ENCODE results near the gene PRMT5. TPM values are rescaled to one million over a fixed set of nuclear protein-coding genes. Genes with fewer than 3 reads are reported as not detected.

Gene PRMT5
- total RNA-seq, 1 donor from 2014 or later = 91.6 TPM

DNA sequence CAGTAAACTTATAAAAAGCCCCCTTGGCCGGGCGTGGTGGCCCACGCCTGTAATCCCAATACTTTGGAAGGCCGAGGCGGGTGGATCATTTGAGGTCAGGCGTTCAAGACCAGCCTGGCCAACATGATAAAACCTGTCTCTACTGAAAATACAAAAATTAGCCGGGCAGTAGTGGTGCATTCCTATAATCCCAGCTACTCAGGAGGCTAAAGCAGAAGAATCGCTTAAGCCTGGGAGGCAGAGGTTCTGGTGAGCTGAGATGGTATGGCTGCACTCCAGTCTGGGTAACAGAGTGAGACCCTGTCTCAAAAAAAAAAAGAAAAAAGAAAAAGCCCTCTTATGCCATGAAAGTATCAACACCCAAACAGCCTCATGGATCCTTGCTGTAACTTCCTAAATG is 3.7 kb downstream of the PRMT5 start:
- H2AFZ ChIP-seq (ENCODE audit: low read depth, low read length) = no peak overlapping the region
- H3K27me3 ChIP-seq (ENCODE audit: insufficient read depth, low read length) = no peaks in the 10 kb centered on the region
- H3K4me3 Mint-ChIP-seq (ENCODE audit: unreplicated experiment) = no peak overlapping the region
- peaks cover 16% of the 10 kb centered on the region for H3K4me1 ChIP-seq (ENCODE audit: insufficient read depth, low read length)
- DNase-seq (ENCODE audit: low read depth) (no peak), FAIRE-seq (no peak)
- H3K79me2 ChIP-seq (ENCODE audit: insufficient read depth, low read length) = peaks cover 30% of the 10 kb centered on the region
- no peak overlapping the region for H3K4me2 ChIP-seq (ENCODE audit: low read length)
- H3K27ac ChIP-seq (ENCODE audit: low read depth, low read length) = no peak overlapping the region
- no peaks in the 10 kb centered on the region for H3K9me3 ChIP-seq (ENCODE audit: insufficient read depth, low read depth, low read length)
- H3K9ac ChIP-seq (ENCODE audit: low read length) = no peak overlapping the region
- no peaks in the 10 kb centered on the region for H3K27me3 Mint-ChIP-seq (ENCODE audit: low read depth, unreplicated experiment)
- peaks cover 41% of the 10 kb centered on the region for H3K36me3 ChIP-seq (ENCODE audit: insufficient read depth, low read length)
- peaks cover 17% of the 10 kb centered on the region for H3K4me1 Mint-ChIP-seq (ENCODE audit: low read depth, unreplicated experiment)
- no peak for TF ChIP-seq EZH2 (IDR thresholded peaks at IDR 0.05; ENCODE audit: insufficient read depth, low read length)
- TF ChIP-seq, protein P1, sequence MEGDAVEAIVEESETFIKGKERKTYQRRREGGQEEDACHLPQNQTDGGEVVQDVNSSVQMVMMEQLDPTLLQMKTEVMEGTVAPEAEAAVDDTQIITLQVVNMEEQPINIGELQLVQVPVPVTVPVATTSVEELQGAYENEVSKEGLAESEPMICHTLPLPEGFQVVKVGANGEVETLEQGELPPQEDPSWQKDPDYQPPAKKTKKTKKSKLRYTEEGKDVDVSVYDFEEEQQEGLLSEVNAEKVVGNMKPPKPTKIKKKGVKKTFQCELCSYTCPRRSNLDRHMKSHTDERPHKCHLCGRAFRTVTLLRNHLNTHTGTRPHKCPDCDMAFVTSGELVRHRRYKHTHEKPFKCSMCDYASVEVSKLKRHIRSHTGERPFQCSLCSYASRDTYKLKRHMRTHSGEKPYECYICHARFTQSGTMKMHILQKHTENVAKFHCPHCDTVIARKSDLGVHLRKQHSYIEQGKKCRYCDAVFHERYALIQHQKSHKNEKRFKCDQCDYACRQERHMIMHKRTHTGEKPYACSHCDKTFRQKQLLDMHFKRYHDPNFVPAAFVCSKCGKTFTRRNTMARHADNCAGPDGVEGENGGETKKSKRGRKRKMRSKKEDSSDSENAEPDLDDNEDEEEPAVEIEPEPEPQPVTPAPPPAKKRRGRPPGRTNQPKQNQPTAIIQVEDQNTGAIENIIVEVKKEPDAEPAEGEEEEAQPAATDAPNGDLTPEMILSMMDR (IDR thresholded peaks at IDR 0.05; ENCODE audit: insufficient read depth, low read depth, low read length) = no peak
- H3K4me3 ChIP-seq (ENCODE audit: insufficient read depth, low read depth, low read length) = no peak overlapping the region
- H3K9me3 Mint-ChIP-seq (ENCODE audit: unreplicated experiment) = no peaks in the 10 kb centered on the region
- H3K36me3 Mint-ChIP-seq (ENCODE audit: low read depth, unreplicated experiment) = peaks cover 37% of the 10 kb centered on the region
- H3K27ac Mint-ChIP-seq (ENCODE audit: unreplicated experiment) = no peak overlapping the region
- peaks cover 3% of the 10 kb centered on the region for H4K20me1 ChIP-seq (ENCODE audit: insufficient read depth, low read length)

DNA sequence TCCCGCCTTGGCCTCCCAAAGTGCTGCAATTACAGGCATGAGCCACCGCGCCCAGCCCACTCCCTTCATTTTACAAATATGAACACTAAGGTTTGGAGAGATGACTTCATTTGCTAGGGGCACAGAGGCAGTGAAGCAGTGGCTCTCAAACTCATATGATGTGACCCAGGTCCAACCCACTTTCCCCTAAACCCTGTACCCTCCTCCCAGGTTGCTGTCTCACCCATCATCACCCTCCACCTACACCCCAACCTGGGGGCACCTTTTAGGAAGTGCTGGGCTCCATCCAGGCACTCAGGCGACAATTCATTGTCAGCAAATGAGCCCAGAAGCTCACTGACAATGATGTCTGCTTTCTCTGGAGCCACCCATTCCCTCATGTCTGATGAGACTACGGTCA is 5.4 kb downstream of the PRMT5 start:
- FAIRE-seq (no peak), DNase-seq (ENCODE audit: low read depth) (no peak)
- Histone ChIP-seq H4K20me1 (ENCODE audit: insufficient read depth, low read length) (peaks cover 3% of the 10 kb centered on the region), H2AFZ (ENCODE audit: low read depth, low read length) (no peak overlapping the region), H3K36me3 (ENCODE audit: insufficient read depth, low read length) (peaks cover 49% of the 10 kb centered on the region), H3K4me1 (ENCODE audit: insufficient read depth, low read length) (peaks cover 10% of the 10 kb centered on the region), H3K27me3 (ENCODE audit: insufficient read depth, low read length) (no peaks in the 10 kb centered on the region), H3K4me2 (ENCODE audit: low read length) (no peak overlapping the region), H3K27ac (ENCODE audit: low read depth, low read length) (no peak overlapping the region), H3K79me2 (ENCODE audit: insufficient read depth, low read length) (peaks cover 26% of the 10 kb centered on the region), H3K9ac (ENCODE audit: low read length) (no peak overlapping the region), H3K4me3 (ENCODE audit: insufficient read depth, low read depth, low read length) (no peak overlapping the region), H3K9me3 (ENCODE audit: insufficient read depth, low read depth, low read length) (no peaks in the 10 kb centered on the region)
- peaks cover 43% of the 10 kb centered on the region for H3K36me3 Mint-ChIP-seq (ENCODE audit: low read depth, unreplicated experiment)
- no peaks in the 10 kb centered on the region for H3K27me3 Mint-ChIP-seq (ENCODE audit: low read depth, unreplicated experiment)
- no peak overlapping the region for H3K4me3 Mint-ChIP-seq (ENCODE audit: unreplicated experiment)
- no peaks in the 10 kb centered on the region for H3K9me3 Mint-ChIP-seq (ENCODE audit: unreplicated experiment)
- H3K4me1 Mint-ChIP-seq (ENCODE audit: low read depth, unreplicated experiment) = peaks cover 19% of the 10 kb centered on the region
- no peak overlapping the region for H3K27ac Mint-ChIP-seq (ENCODE audit: unreplicated experiment)
- TF ChIP-seq, protein P1 (IDR thresholded peaks at IDR 0.05; ENCODE audit: insufficient read depth, low read depth, low read length) = no peak
- TF ChIP-seq EZH2 (IDR thresholded peaks at IDR 0.05; ENCODE audit: insufficient read depth, low read length) = no peak

- peaks cover under 1% of the 10 kb centered on the region for H4K20me1 ChIP-seq (ENCODE audit: insufficient read depth, low read length)
- Mint-ChIP-seq H3K4me3 (ENCODE audit: unreplicated experiment) (no peak overlapping the region), H3K27ac (ENCODE audit: unreplicated experiment) (no peak overlapping the region), H3K4me1 (ENCODE audit: low read depth, unreplicated experiment) (peaks cover 19% of the 10 kb centered on the region), H3K9me3 (ENCODE audit: unreplicated experiment) (no peaks in the 10 kb centered on the region), H3K27me3 (ENCODE audit: low read depth, unreplicated experiment) (no peaks in the 10 kb centered on the region), H3K36me3 (ENCODE audit: low read depth, unreplicated experiment) (peaks cover 43% of the 10 kb centered on the region)
- H3K9ac ChIP-seq (ENCODE audit: low read length) = no peak overlapping the region
- no peak for FAIRE-seq
- H3K4me2 ChIP-seq (ENCODE audit: low read length) = no peak overlapping the region
- TF ChIP-seq, protein P1 (IDR thresholded peaks at IDR 0.05; ENCODE audit: insufficient read depth, low read depth, low read length) = no peak
- no peak for TF ChIP-seq EZH2 (IDR thresholded peaks at IDR 0.05; ENCODE audit: insufficient read depth, low read length)
- no peaks in the 10 kb centered on the region for H3K9me3 ChIP-seq (ENCODE audit: insufficient read depth, low read depth, low read length)
- H3K27me3 ChIP-seq (ENCODE audit: insufficient read depth, low read length) = no peaks in the 10 kb centered on the region
- no peak for DNase-seq (ENCODE audit: low read depth)
- peaks cover 26% of the 10 kb centered on the region for H3K79me2 ChIP-seq (ENCODE audit: insufficient read depth, low read length)
- H3K4me3 ChIP-seq (ENCODE audit: insufficient read depth, low read depth, low read length) = no peak overlapping the region
- H3K27ac ChIP-seq (ENCODE audit: low read depth, low read length) = no peak overlapping the region
- H2AFZ ChIP-seq (ENCODE audit: low read depth, low read length) = no peak overlapping the region
- peaks cover 49% of the 10 kb centered on the region for H3K36me3 ChIP-seq (ENCODE audit: insufficient read depth, low read length)
- H3K4me1 ChIP-seq (ENCODE audit: insufficient read depth, low read length) = peaks cover 4% of the 10 kb centered on the region
Measured at GRCh38 chr14:22922294-22922693, 6.9 kb downstream of the PRMT5 start.
